D721Med (cell line): ENCODE measurements around the gene DLGAP1.

Experiments used
- DNase-seq: peaks from one replicate; pipeline ENCODE4 v3.0.0; 2011; ENCODE audit warnings: low spot score; ENCODE audit not compliant: insufficient read length
- FAIRE-seq: peaks from 2 replicates; lab custom pipeline; 2011; peaks lifted over from hg19 to GRCh38; lab: Jason Lieb, UNC
- TF ChIP-seq, protein P1 (sequence below): IDR thresholded peaks from 2 replicates; pipeline ENCODE4 v1.5.1; 2012; ENCODE audit warnings: mild to moderate bottlenecking, control low read depth; ENCODE audit not compliant: insufficient read depth; ENCODE audit errors: missing control alignments

The DLGAP1 gene

DNA sequence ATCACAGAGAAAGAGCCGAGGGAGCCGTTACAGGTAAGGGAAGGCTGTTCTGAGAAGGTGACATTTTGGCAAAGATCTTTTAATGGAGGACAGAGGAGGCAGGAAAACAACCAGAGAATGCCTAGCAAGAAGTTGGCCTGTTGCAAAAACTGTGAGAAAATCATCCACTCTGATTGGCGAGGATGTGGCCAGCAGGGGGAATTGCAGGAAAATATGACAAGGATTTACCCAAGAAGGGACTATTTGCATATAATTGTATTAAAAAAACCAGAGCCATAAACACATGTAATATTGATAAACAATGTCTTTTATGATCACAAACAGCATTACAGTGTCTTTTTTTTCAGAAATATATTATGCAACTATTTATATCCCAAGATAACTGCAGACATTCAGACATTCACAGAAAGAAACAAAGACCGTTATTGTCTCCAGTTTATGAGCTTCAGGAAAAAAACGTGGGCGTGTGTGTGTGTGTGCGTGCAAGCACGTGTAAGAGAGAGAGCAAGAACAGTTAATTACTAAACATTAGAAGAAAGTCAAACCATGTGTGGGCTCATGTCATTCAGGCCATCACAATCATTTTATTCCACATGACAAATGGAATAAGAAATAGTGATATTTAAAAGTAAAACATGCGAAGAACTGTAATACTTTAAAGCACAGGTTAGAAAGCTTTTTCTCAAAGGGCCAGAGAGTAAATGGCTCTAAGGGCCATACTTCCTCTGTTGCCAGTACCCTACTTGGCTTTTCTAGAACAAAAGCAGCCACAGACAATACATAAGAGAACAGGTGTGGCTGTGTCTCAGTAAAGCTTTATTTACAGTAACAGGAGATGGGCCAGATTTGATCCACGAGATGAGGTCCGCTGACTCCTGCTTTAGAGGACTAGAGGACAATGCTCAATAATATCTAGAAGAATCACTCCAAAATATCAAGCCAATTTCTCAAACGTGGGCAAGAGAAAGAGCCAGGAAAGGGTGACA is 324.1 kb downstream of the DLGAP1 start:
- DNase-seq: no peak

GRCh38 chr18:4126939-4127338 is 328.2 kb downstream of the DLGAP1 start:
- no peak for DNase-seq
- TF ChIP-seq, protein P1, sequence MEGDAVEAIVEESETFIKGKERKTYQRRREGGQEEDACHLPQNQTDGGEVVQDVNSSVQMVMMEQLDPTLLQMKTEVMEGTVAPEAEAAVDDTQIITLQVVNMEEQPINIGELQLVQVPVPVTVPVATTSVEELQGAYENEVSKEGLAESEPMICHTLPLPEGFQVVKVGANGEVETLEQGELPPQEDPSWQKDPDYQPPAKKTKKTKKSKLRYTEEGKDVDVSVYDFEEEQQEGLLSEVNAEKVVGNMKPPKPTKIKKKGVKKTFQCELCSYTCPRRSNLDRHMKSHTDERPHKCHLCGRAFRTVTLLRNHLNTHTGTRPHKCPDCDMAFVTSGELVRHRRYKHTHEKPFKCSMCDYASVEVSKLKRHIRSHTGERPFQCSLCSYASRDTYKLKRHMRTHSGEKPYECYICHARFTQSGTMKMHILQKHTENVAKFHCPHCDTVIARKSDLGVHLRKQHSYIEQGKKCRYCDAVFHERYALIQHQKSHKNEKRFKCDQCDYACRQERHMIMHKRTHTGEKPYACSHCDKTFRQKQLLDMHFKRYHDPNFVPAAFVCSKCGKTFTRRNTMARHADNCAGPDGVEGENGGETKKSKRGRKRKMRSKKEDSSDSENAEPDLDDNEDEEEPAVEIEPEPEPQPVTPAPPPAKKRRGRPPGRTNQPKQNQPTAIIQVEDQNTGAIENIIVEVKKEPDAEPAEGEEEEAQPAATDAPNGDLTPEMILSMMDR: no peak
- FAIRE-seq: no peak

More for the DNA sequence above, 324.1 kb downstream of the DLGAP1 start:
- TF ChIP-seq, protein P1: no peak
- FAIRE-seq: no peak

DNA sequence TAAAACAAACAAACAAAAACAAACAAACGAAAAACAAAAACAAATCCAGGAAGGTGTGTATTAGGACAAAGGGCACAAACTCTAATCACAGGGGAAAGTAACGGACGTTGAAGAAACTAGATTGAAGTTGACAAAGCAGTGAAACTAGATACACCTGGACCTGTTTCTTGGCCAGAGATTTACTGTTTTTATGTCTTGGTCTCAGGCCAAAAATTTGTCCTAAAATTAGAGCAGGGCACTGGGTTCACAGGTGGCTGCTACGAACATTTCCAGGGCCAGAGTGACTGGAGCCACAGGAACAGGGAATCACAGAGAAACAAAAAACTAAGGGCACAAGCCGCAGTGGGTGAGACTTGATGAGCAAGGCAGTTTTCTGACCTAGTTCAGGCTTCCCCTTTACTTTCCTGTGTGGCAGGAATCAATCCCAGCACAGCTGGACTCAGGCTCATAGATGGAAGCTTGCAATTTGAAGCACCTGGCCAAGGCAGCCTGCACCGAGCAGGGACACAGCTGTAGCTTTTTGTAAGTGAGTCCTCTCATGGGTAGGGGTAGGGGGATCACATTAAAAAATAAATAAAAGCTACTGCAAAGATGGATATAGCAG is 329.4 kb downstream of the DLGAP1 start:
- DNase-seq (no peak), FAIRE-seq (no peak)
- TF ChIP-seq, protein P1: no peak

GRCh38 chr18:4125224-4125623 is 329.9 kb downstream of the DLGAP1 start:
- DNase-seq (no peak), FAIRE-seq (no peak)
- TF ChIP-seq, protein P1: no peak

DNA sequence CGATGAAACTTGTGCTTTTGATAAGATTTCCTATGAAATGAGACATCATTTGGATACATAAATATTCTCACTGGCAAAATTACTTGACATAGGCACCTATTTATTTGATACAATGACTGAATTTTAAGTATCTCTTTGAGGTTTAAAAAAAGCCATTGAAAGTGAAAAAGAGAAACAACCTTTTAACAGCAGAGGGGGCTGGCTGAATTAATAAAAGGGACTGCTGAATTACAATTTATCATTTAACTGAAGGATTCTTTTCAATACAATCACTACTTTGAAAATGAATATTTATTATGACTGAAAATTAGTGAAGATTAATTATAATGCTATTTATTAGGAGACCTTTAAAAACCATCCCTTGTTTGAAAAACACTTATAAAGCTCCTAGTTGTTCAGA is 335.3 kb downstream of the DLGAP1 start:
- FAIRE-seq (no peak), DNase-seq (no peak)
- TF ChIP-seq, protein P1: peak; percentile 23

DNA sequence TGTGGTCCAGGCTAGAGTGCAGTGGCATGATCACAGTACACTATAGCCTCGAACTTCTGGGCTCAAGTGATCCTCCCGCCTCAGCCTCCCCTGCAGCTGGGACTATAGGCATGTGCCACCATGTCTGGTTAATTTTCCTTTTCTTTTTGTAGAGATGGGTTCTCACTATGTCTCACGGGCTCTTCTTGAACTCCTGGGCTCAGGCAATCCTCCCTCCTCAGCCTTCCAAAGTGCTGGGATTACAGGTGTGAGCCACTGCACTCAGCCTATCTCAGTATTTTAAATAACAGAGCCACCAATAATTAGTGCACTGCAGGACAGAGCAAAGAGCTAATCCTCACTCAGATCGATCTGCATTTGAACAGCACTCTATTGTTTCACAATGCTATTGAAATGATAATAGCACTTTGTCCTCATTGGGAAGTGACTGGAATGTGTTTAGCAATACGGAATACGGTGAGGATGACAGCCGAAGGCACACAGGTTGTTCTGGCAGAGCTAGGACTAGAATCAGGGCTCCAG is 335.9 kb downstream of the DLGAP1 start:
- DNase-seq: no peak
- no peak for FAIRE-seq
- TF ChIP-seq, protein P1: no peak

GRCh38 chr18:4108016-4108415 is 347.1 kb downstream of the DLGAP1 start:
- FAIRE-seq (no peak), DNase-seq (no peak)
- TF ChIP-seq, protein P1: no peak
